GM18951 (cell line): ENCODE measurements around the gene ST7.

ENCODE experiments used
- POLR2A ChIP-seq: IDR thresholded peaks from 4 replicates; pipeline ENCODE4 v1.6.1; 2011; ENCODE audit warnings: mild to moderate bottlenecking; ENCODE audit not compliant: insufficient read length, insufficient read depth; ENCODE audit errors: extremely low read depth
- in situ Hi-C: fragments of 300-500 bp; cut with MboI; formaldehyde crosslinking; loops from one replicate; pipeline ENCODE4 v1.12.0; 2022; ENCODE audit warnings: low sequenced_read_pairs, mixed read lengths, inconsistent platforms; ENCODE audit not compliant: unreplicated experiment

Gene ST7

GRCh38 chr7:117176206-117176605 is 222.9 kb downstream of the ST7 start:
- TF ChIP-seq POLR2A = no peak
- in situ Hi-C loops = no loop called here

- no peak for TF ChIP-seq POLR2A
- in situ Hi-C loops = no loop called here
Measured at GRCh38 chr7:117178600-117178999, 225.3 kb downstream of the ST7 start.

GRCh38 chr7:117179701-117180100 is 226.4 kb downstream of the ST7 start:
- TF ChIP-seq POLR2A = no peak
- in situ Hi-C loops = no loop called here

DNA sequence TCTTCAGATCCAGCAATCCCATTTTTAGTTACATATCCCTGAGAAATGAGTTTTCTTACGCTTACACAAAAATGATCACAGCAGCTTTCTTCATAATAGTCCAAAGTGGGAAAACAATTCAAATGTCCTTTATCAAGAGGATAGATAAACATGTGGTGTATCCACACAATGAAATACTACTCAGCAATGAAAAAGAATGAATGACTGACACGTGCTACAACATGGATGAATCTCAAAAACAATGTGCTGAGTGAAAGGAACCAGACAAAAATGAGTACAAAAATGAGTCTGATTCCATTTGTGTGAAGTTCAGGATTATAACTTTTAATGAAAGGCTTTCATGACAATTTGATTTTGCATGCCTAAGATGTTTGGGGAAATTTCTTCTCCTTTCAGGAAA is 230.4 kb downstream of the ST7 start:
- no peak for TF ChIP-seq POLR2A
- in situ Hi-C loops = no loop called here

DNA sequence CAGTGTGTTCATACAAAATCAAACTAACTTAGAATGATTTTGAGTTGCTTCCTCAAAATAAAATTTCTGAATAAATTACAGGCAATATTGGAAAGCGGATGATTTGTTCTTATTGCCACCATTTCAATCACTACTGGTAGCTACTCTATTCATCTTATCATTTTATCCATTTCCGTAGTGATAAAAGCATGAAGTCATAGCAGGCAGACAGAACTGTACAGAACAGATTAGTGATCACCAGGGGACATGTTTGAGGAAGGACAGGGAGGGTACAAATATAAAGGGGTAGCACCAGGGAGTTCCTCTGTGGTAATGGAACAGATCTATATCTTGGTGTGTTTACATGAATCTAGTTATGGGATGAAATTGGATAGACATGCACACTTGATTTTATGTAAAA is 231.1 kb downstream of the ST7 start:
- in situ Hi-C loops = no loop called here
- no peak for TF ChIP-seq POLR2A

- in situ Hi-C loops = no loop called here
- no peak for TF ChIP-seq POLR2A
Measured at GRCh38 chr7:117185124-117185523, 231.8 kb downstream of the ST7 start.

- in situ Hi-C loops = no loop called here
- no peak for TF ChIP-seq POLR2A
Measured at GRCh38 chr7:117186218-117187010, 233.1 kb downstream of the ST7 start.

- in situ Hi-C loops = no loop called here
- no peak for TF ChIP-seq POLR2A
Measured at GRCh38 chr7:117188376-117188775, 235.1 kb downstream of the ST7 start.

GRCh38 chr7:117188949-117189592 is 235.8 kb downstream of the ST7 start:
- in situ Hi-C loops = no loop called here
- TF ChIP-seq POLR2A = no peak

- no peak for TF ChIP-seq POLR2A
- in situ Hi-C loops = no loop called here
Measured at GRCh38 chr7:117190104-117190503, 236.8 kb downstream of the ST7 start.

- no peak for TF ChIP-seq POLR2A
- in situ Hi-C loops = no loop called here
Measured at GRCh38 chr7:117190746-117191435, 237.6 kb downstream of the ST7 start.

DNA sequence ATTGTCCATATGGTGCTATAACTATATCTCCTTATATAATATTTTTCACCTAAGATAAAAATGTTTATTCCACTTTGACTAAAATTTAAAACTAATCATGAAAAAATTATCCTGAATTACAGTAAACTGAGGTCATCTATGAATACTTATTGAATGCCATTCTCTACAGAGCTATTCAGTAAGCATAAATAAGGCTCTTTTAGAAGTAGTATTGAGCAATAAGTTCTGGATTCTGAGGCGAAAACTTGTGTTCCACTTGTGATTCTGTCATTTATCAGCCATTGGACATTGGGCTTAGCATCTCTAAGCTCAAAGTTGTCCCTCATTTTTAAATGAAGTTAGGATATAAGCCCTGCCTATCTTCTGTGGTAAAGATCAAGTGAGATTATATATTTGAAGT is 238.8 kb downstream of the ST7 start:
- TF ChIP-seq POLR2A = no peak
- in situ Hi-C loops = no loop called here

DNA sequence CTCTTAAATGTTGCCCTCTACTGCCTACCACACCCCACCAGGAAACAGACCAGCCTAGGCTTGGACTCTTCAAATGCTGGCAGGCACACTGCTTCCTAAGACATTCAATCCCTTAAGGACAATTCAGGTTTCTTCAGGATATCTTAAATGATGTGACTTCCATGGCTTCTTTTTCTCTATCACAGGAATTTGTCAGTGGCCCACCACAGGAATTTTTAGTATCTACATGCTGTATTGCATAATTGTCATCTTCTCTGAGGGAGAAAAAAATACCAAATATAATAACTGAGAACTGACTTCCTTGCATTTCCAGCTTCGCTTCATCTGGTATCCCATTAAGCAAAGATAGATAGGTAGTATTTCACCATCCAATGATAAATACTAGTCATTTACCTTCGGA is 240.3 kb downstream of the ST7 start:
- in situ Hi-C loops = no loop called here
- TF ChIP-seq POLR2A = no peak

GRCh38 chr7:117194445-117194844 is 241.1 kb downstream of the ST7 start:
- TF ChIP-seq POLR2A = no peak
- in situ Hi-C loops = no loop called here

DNA sequence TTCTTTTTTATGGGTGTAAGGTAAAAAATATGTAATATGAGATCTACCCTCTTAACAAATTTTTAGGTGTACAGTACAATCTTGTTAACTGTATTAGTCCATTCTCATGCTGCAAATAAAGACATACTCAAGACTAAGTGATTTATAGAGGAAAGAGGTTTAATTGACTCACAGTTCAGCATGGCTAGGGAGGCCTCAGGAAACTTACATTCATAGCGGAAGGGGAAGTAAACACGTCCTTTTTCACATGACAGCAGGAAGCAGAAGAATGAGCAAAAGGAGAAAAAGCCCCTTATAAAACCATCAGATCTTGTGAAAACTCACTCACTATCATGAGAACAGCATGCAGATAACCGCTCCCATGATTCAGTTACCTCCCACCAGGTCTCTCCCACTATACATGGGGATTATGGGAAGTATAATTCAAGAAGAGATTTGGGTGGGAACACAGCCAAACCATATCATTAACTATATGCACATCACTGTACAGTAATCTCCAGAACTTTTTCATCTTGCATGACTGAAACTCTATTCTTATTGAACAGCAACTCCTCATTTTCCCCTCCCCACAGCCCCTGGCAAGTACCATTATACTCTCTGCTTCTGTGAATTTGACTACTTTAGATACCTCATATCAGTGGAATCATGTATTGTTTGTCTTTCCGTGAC is 242.2 kb downstream of the ST7 start:
- no peak for TF ChIP-seq POLR2A
- in situ Hi-C loops = no loop called here
